ENCODE data around the gene CHP2. TPM values are rescaled to one million over a fixed set of nuclear protein-coding genes. Genes with fewer than 3 reads are reported as not detected.

The CHP2 gene
- total and polyA plus RNA-seq, 2 of the 13 experiments (the other 11 are each of a cell fraction or from before 2014, with no cell fraction given): not detected

- TF ChIP-seq ELK4 (CRISPR knock-in tag; IDR thresholded peaks at IDR 0.05; ENCODE audit: borderline replicate concordance) (no peak), ZNF282 (IDR thresholded peaks at IDR 0.05; ENCODE audit: partially characterized antibody) (no peak), ZNF292 (CRISPR knock-in tag; IDR thresholded peaks at IDR 0.05; ENCODE audit: borderline replicate concordance, low read depth) (0 out of 2 replicates have a peak, but pooled peaks have one; percentile 7), CEBPB (IDR thresholded peaks at IDR 0.05; ENCODE audit: borderline replicate concordance, low read depth, low read length) (no peak), ZBTB4 (CRISPR knock-in tag; IDR thresholded peaks at IDR 0.05; ENCODE audit: borderline replicate concordance) (0 out of 2 replicates have a peak, but pooled peaks have one; percentile 24), PRDM10 (CRISPR knock-in tag; IDR thresholded peaks at IDR 0.05; ENCODE audit: low read depth) (no peak), MYC (CRISPR knock-in tag; IDR thresholded peaks at IDR 0.05; ENCODE audit: borderline replicate concordance) (peak; percentile 51; the same call in 1 of the 2 replicates), ZNF160 (CRISPR knock-in tag; IDR thresholded peaks at IDR 0.05) (0 out of 2 replicates have a peak, but pooled peaks have one; percentile 17)
- TF ChIP-seq, protein P1, sequence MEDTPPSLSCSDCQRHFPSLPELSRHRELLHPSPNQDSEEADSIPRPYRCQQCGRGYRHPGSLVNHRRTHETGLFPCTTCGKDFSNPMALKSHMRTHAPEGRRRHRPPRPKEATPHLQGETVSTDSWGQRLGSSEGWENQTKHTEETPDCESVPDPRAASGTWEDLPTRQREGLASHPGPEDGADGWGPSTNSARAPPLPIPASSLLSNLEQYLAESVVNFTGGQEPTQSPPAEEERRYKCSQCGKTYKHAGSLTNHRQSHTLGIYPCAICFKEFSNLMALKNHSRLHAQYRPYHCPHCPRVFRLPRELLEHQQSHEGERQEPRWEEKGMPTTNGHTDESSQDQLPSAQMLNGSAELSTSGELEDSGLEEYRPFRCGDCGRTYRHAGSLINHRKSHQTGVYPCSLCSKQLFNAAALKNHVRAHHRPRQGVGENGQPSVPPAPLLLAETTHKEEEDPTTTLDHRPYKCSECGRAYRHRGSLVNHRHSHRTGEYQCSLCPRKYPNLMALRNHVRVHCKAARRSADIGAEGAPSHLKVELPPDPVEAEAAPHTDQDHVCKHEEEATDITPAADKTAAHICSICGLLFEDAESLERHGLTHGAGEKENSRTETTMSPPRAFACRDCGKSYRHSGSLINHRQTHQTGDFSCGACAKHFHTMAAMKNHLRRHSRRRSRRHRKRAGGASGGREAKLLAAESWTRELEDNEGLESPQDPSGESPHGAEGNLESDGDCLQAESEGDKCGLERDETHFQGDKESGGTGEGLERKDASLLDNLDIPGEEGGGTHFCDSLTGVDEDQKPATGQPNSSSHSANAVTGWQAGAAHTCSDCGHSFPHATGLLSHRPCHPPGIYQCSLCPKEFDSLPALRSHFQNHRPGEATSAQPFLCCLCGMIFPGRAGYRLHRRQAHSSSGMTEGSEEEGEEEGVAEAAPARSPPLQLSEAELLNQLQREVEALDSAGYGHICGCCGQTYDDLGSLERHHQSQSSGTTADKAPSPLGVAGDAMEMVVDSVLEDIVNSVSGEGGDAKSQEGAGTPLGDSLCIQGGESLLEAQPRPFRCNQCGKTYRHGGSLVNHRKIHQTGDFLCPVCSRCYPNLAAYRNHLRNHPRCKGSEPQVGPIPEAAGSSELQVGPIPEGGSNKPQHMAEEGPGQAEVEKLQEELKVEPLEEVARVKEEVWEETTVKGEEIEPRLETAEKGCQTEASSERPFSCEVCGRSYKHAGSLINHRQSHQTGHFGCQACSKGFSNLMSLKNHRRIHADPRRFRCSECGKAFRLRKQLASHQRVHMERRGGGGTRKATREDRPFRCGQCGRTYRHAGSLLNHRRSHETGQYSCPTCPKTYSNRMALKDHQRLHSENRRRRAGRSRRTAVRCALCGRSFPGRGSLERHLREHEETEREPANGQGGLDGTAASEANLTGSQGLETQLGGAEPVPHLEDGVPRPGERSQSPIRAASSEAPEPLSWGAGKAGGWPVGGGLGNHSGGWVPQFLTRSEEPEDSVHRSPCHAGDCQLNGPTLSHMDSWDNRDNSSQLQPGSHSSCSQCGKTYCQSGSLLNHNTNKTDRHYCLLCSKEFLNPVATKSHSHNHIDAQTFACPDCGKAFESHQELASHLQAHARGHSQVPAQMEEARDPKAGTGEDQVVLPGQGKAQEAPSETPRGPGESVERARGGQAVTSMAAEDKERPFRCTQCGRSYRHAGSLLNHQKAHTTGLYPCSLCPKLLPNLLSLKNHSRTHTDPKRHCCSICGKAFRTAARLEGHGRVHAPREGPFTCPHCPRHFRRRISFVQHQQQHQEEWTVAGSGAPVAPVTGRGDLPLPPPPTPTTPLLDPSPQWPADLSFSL (CRISPR knock-in tag; IDR thresholded peaks at IDR 0.05): no peak
- TF ChIP-seq, protein P2, sequence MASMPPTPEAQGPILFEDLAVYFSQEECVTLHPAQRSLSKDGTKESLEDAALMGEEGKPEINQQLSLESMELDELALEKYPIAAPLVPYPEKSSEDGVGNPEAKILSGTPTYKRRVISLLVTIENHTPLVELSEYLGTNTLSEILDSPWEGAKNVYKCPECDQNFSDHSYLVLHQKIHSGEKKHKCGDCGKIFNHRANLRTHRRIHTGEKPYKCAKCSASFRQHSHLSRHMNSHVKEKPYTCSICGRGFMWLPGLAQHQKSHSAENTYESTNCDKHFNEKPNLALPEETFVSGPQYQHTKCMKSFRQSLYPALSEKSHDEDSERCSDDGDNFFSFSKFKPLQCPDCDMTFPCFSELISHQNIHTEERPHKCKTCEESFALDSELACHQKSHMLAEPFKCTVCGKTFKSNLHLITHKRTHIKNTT (CRISPR knock-in tag; IDR thresholded peaks at IDR 0.05): no peak
These were observed at the start of gene CHP2 (continued) for GRCh38 chr16:23754594-23755483.

Measured in HepG2 (cell line).